Esophagus squamous epithelium (tissue), 5 donors: Measurements from ENCODE around the gene NDC1. TPM values are rescaled to one million over a fixed set of nuclear protein-coding genes. Genes with fewer than 3 reads are reported as not detected.

Experiments
- DNase-seq: peaks from one replicate; lab custom pipeline; 2025; lab: John Stamatoyannopoulos, UW
- H3K27ac ChIP-seq, 4 donors: fragments of 200-600 bp; sonication (generic); one replicate each; pipeline ENCODE4 v1.5.1; 2016 to 2019; ENCODE audit warnings: mild to moderate bottlenecking in 1 of 4
- H3K27me3 ChIP-seq, 4 donors: fragments of 200-600 bp; sonication (generic); 1 replicate in 3 of 4; 2 replicates in 1 of 4; pipeline versions ENCODE4 v1.5.1 to v1.6.0; 2017 to 2021; ENCODE audit warnings: antibody characterized with exemption in 1 of 4
- H3K36me3 ChIP-seq, 3 donors: fragments of 200-600 bp; sonication (generic); one replicate each; pipeline ENCODE4 v1.5.1; 2016 to 2019
- H3K4me1 ChIP-seq, 3 donors: fragments of 200-600 bp; sonication (generic); one replicate each; pipeline ENCODE4 v1.5.1; 2017 to 2019
- H3K4me3 ChIP-seq, 4 donors: fragments of 200-600 bp; sonication (generic); 1 replicate in 3 of 4; 2 replicates in 1 of 4; pipeline ENCODE4 v1.5.1; 2016 to 2019; ENCODE audit warnings: mild to moderate bottlenecking in 2 of 4, moderate library complexity in 1 of 4
- H3K9me3 ChIP-seq, 3 donors: fragments of 200-600 bp; sonication (generic); one replicate each; pipeline ENCODE4 v1.5.1; 2016 to 2019
- POLR2A ChIP-seq, 4 donors: fragments of 450-650 bp; IDR thresholded peaks; one replicate each; pipeline ENCODE4 v1.6.1; 2017; ENCODE audit warnings: antibody characterized with exemption in 4 of 4, mild to moderate bottlenecking in 4 of 4, moderate library complexity in 3 of 4
- WGBS, 2 donors: methylation state at CpG; one replicate each; pipeline ENCODE4 v1.1.5; 2018; 5-methylcytosine and 5-hydroxymethylcytosine counted together
- intact Hi-C: fragments of 100-400 bp; cut with DNase I; formaldehyde crosslinking; loops from one replicate; pipeline ENCODE4 v1.15.0; 2022
- total RNA-seq, 4 donors: library from RNA; depleted of rRNA; stranded (reverse); fragments of >200 nt; gene quantifications; one replicate each; pipeline ENCODE4 v1.1.0, GENCODE V29; 2016
- TF ChIP-seq, protein P1 (sequence below), 6 experiments: fragments of 450-650 bp in 4 of 6; fragments of 200-600 bp in 2 of 6; sonication (generic) in 2 of 6; IDR thresholded peaks; one replicate each; pipeline ENCODE4 v1.5.1; 2016 to 2019; ENCODE audit warnings: antibody characterized with exemption in 6 of 6, mild to moderate bottlenecking in 4 of 6, moderate library complexity in 4 of 6
- donor health status: DM: yes; HTN: yes; CAD: no.

Gene NDC1
- total RNA-seq, 4 donors from 2014 or later = 7.2 to 29.1 (median 21.0) TPM

DNA sequence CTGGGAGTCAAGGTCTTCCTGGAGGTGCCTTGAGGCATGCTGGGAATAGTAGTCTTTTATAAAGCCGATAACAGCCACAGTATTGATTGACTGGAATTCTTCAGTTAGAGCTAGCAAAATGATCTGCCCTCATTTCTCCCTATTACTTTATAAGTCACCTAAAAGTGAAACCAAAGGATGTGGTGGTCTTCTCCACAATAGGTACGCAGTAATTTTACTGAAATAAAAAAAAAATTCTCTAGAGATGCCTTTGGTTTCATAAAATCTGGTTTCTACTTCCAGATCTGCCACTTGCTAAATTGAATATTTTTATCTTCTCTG lies 518 bp upstream of the NDC1 start:
- peak overlapping the region; percentile 71 to 86 (median 81) for H3K4me3 ChIP-seq
- peak overlapping the region; percentile 89 to 98 (median 93) for H3K27ac ChIP-seq
- 2 to 3% methylated on average over 2 of the region's 2 CpGs for WGBS, 2 donors
- intact Hi-C loops = no loop called here
- H3K4me1 ChIP-seq = peaks cover 0 to 23% (median 11%) of the 10 kb centered on the region in 3 donors
- no peaks in the 10 kb centered on the region for H3K36me3 ChIP-seq
- DNase-seq = no peak
- no peaks in the 10 kb centered on the region for H3K27me3 ChIP-seq
- H3K9me3 ChIP-seq = peaks cover 0 to 10% (median 6%) of the 10 kb centered on the region in 3 donors
- TF ChIP-seq, protein P1, sequence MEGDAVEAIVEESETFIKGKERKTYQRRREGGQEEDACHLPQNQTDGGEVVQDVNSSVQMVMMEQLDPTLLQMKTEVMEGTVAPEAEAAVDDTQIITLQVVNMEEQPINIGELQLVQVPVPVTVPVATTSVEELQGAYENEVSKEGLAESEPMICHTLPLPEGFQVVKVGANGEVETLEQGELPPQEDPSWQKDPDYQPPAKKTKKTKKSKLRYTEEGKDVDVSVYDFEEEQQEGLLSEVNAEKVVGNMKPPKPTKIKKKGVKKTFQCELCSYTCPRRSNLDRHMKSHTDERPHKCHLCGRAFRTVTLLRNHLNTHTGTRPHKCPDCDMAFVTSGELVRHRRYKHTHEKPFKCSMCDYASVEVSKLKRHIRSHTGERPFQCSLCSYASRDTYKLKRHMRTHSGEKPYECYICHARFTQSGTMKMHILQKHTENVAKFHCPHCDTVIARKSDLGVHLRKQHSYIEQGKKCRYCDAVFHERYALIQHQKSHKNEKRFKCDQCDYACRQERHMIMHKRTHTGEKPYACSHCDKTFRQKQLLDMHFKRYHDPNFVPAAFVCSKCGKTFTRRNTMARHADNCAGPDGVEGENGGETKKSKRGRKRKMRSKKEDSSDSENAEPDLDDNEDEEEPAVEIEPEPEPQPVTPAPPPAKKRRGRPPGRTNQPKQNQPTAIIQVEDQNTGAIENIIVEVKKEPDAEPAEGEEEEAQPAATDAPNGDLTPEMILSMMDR (IDR thresholded peaks at IDR 0.05) = no peak
- TF ChIP-seq POLR2A (IDR thresholded peaks at IDR 0.05) = peak in 1 of 4 donors; percentile 14

DNA sequence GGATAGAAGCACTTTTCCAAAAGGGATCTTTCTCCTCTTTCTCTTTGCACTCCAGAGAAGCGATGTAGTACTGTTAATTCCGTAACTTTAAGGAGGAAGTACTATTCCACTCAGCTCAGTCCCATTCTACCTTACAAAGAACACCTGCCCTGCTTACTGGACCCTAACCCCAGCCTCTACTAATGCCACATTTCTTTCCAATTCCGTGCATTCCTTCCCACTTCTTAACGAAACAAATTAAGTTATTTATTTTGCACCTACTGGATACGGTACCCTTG lies 511 bp downstream of the NDC1 start:
- Histone ChIP-seq H3K9me3 (peaks cover 0 to 4% (median 3%) of the 10 kb centered on the region in 3 donors), H3K4me1 (peaks cover 0 to 23% (median 11%) of the 10 kb centered on the region in 3 donors), H3K27ac (peak overlapping the region; percentile 89 to 98 (median 93)), H3K36me3 (no peaks in the 10 kb centered on the region), H3K27me3 (no peaks in the 10 kb centered on the region), H3K4me3 (peak overlapping the region; percentile 71 to 86 (median 81))
- intact Hi-C loops = no loop called here
- 0% methylated on average over 5 of the region's 5 CpGs for WGBS, 2 donors
- no peak for DNase-seq
- no peak for TF ChIP-seq POLR2A (IDR thresholded peaks at IDR 0.05)

DNA sequence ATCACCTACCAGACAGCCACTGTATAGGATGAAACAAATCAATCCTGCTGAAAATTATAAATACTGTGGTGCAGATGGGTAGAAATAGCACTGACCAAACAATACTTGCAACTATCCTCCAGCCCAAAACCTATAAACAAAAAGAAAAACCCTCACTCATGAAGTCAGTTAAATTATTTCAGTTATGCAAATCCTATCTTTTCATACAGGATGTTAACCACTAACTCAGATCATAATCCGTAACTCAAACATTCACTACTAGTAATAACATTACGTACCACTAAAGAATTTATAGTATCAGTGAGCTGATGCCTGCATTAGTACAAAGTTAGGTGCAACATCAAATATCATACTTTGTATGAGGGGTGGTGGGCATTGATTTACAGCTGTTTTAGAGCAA lies 2.6 kb downstream of the NDC1 start:
- intact Hi-C loops = no loop called here
- H3K27me3 ChIP-seq = no peaks in the 10 kb centered on the region
- DNase-seq = no peak
- peaks cover 0 to 13% (median 0%) of the 10 kb centered on the region in 3 donors for H3K36me3 ChIP-seq
- no peak overlapping the region for H3K4me3 ChIP-seq
- H3K27ac ChIP-seq = no peak overlapping the region
- peaks cover 0 to 23% (median 11%) of the 10 kb centered on the region in 3 donors for H3K4me1 ChIP-seq
- TF ChIP-seq, protein P1 (IDR thresholded peaks at IDR 0.05) = no peak
- TF ChIP-seq POLR2A (IDR thresholded peaks at IDR 0.05) = no peak
- 69 to 88% methylated on average over 2 of the region's 2 CpGs for WGBS, 2 donors
- H3K9me3 ChIP-seq = no peaks in the 10 kb centered on the region

DNA sequence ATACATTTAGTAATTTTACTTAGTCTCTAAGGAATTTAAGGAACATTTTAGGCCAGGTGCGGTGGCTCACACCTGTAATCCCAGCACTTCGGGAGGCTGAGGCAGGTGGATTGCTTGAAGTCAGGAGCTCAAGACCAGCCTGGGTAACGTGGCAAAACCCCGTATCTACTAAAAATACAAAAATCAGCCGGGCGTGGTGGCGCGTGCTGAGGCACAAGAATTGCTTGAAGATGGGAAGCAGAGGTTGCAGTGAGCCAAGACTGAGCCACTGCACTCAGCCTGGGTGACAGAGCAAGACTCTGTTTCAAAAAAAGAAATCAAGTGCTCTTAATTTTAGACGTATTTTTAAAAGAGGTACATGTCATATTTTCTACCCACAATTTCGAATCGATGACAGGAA lies 3.3 kb downstream of the NDC1 start:
- no peak for DNase-seq
- Histone ChIP-seq H3K36me3 (peaks cover 0 to 20% (median 0%) of the 10 kb centered on the region in 3 donors), H3K4me1 (peaks cover 0 to 23% (median 11%) of the 10 kb centered on the region in 3 donors), H3K27ac (no peak overlapping the region), H3K9me3 (no peaks in the 10 kb centered on the region), H3K4me3 (no peak overlapping the region), H3K27me3 (no peaks in the 10 kb centered on the region)
- TF ChIP-seq, protein P1 (IDR thresholded peaks at IDR 0.05) = no peak
- no peak for TF ChIP-seq POLR2A (IDR thresholded peaks at IDR 0.05)
- intact Hi-C loops = no loop called here
- 80 to 83% methylated on average over 11 of the region's 11 CpGs for WGBS, 2 donors

DNA sequence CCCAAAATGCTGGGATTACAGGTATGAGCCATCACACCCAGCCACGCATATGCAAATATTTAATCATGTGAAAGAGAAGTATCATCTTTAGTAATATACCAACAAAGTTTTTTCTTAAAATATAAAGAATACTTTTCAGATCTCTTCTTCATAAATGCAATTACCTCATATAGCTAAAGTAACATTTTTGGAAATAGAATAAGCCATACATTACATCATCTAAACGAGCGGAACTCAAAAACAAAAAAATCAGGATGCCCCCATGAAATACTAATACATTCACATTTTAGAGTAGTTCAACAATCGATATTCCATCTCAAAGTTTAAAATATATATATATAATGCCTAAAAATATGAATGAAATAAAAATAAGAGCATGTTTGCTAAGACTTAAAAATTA lies 4.7 kb downstream of the NDC1 start:
- Histone ChIP-seq H3K9me3 (no peaks in the 10 kb centered on the region), H3K4me3 (no peak overlapping the region), H3K27me3 (no peaks in the 10 kb centered on the region), H3K27ac (no peak overlapping the region), H3K36me3 (peaks cover 0 to 32% (median 0%) of the 10 kb centered on the region in 3 donors), H3K4me1 (peaks cover 0 to 18% (median 11%) of the 10 kb centered on the region in 3 donors)
- WGBS, 2 donors = 95 to 97% methylated on average over 4 of the region's 4 CpGs
- intact Hi-C loops = no loop called here
- DNase-seq = no peak
- TF ChIP-seq, protein P1 (IDR thresholded peaks at IDR 0.05) = no peak
- TF ChIP-seq POLR2A (IDR thresholded peaks at IDR 0.05) = no peak

DNA sequence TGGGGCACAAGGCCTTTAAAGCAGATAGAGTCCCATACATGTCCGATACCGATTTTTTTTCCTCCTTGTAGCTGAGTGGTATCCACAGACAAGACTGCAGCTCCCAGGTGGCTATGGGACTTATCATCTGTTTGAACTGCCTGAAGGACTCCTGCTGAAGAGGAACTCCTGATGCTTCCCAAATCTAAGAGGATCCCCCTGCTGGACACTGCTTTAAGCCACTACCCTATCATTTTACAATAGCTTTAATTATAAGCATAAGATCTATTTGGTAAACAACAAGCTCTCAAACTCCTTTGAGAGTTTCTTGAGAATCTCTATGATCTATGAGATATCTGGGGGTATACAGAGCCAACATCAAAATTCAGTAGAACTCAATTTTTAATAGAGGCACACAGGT lies 11.7 kb downstream of the NDC1 start:
- no peaks in the 10 kb centered on the region for H3K9me3 ChIP-seq
- no peak overlapping the region for H3K27ac ChIP-seq
- TF ChIP-seq, protein P1 (IDR thresholded peaks at IDR 0.05) = no peak
- TF ChIP-seq POLR2A (IDR thresholded peaks at IDR 0.05) = no peak
- WGBS, 2 donors = 81 to 95% methylated on average over 2 of the region's 2 CpGs
- intact Hi-C loops = no loop called here
- peaks cover 0 to 85% (median 5%) of the 10 kb centered on the region in 3 donors for H3K36me3 ChIP-seq
- DNase-seq = no peak
- no peak overlapping the region for H3K4me3 ChIP-seq
- H3K27me3 ChIP-seq = no peaks in the 10 kb centered on the region
- H3K4me1 ChIP-seq = no peaks in the 10 kb centered on the region
